IPS-15b (cell line): ENCODE results near the gene NR1I3.

ENCODE experiments used
- H3K27me3 ChIP-seq: one replicate; pipeline ENCODE4 v1.6.1; 2013; ENCODE audit warnings: low read length; ENCODE audit not compliant: control insufficient read depth, insufficient read depth
- H3K36me3 ChIP-seq: one replicate; pipeline ENCODE4 v1.6.1; 2013; ENCODE audit warnings: low read length; ENCODE audit not compliant: control insufficient read depth, insufficient read depth
- H3K4me1 ChIP-seq: one replicate; pipeline ENCODE4 v1.6.1; 2013; ENCODE audit warnings: mild to moderate bottlenecking, low read length; ENCODE audit not compliant: control insufficient read depth, insufficient read depth
- H3K4me3 ChIP-seq: one replicate; pipeline ENCODE4 v1.5.1; 2013; ENCODE audit warnings: low read depth, low read length
- H3K9ac ChIP-seq: one replicate; pipeline ENCODE4 v1.6.1; 2013; ENCODE audit warnings: low read depth, mild to moderate bottlenecking, low read length
- H3K9me3 ChIP-seq: one replicate; pipeline ENCODE4 v1.6.1; 2013; ENCODE audit warnings: mild to moderate bottlenecking, low read length; ENCODE audit not compliant: control insufficient read depth, insufficient read depth

The NR1I3 gene

GRCh38 chr1:161238039-161238473 lies at the start of gene NR1I3:
Gene NR1I3, minus strand, starts transcription at chr1:161238203. Its CDS starts 1,638 bp downstream, at chr1:161236565.
- H3K27me3 ChIP-seq, result no peaks in the 10 kb centered on the region
- no peaks in the 10 kb centered on the region for H3K4me1 ChIP-seq
- no peak within 1 kb of the TSS for H3K4me3 ChIP-seq
- H3K9me3 ChIP-seq, result no peaks in the 10 kb centered on the region
- no peaks in the 10 kb centered on the region for H3K36me3 ChIP-seq
- H3K9ac ChIP-seq, result no peak within 1 kb of the TSS

- H3K4me1 ChIP-seq, result peaks cover 12% of the 10 kb centered on the region
- H3K9ac ChIP-seq, result no peak overlapping the region
- no peaks in the 10 kb centered on the region for H3K36me3 ChIP-seq
- no peak overlapping the region for H3K4me3 ChIP-seq
- no peaks in the 10 kb centered on the region for H3K9me3 ChIP-seq
- peaks cover 2% of the 10 kb centered on the region for H3K27me3 ChIP-seq
These were observed 49.6 kb upstream of the NR1I3 start for GRCh38 chr1:161287482-161288054.

- Histone ChIP-seq H3K9ac (no peak overlapping the region), H3K9me3 (no peaks in the 10 kb centered on the region), H3K27me3 (peaks cover 2% of the 10 kb centered on the region), H3K4me3 (no peak overlapping the region), H3K4me1 (peaks cover 12% of the 10 kb centered on the region), H3K36me3 (no peaks in the 10 kb centered on the region)
These were observed 47.5 kb upstream of the NR1I3 start for GRCh38 chr1:161285521-161285920.

- no peaks in the 10 kb centered on the region for H3K36me3 ChIP-seq
- peaks cover 2% of the 10 kb centered on the region for H3K27me3 ChIP-seq
- no peak overlapping the region for H3K9ac ChIP-seq
- no peak overlapping the region for H3K4me3 ChIP-seq
- no peaks in the 10 kb centered on the region for H3K9me3 ChIP-seq
- peaks cover 12% of the 10 kb centered on the region for H3K4me1 ChIP-seq
These were observed 47.1 kb upstream of the NR1I3 start for GRCh38 chr1:161285113-161285512.

GRCh38 chr1:161282991-161283390 lies 45.0 kb upstream of the NR1I3 start:
- Histone ChIP-seq H3K9ac (no peak overlapping the region), H3K4me1 (peaks cover 10% of the 10 kb centered on the region), H3K9me3 (no peaks in the 10 kb centered on the region), H3K4me3 (no peak overlapping the region), H3K36me3 (no peaks in the 10 kb centered on the region), H3K27me3 (peaks cover 2% of the 10 kb centered on the region)

GRCh38 chr1:161274874-161275273 lies 36.9 kb upstream of the NR1I3 start:
- Histone ChIP-seq H3K4me3 (no peak overlapping the region), H3K9me3 (no peaks in the 10 kb centered on the region), H3K27me3 (no peaks in the 10 kb centered on the region), H3K4me1 (no peaks in the 10 kb centered on the region), H3K9ac (no peak overlapping the region), H3K36me3 (no peaks in the 10 kb centered on the region)

- Histone ChIP-seq H3K4me3 (no peak overlapping the region), H3K4me1 (no peaks in the 10 kb centered on the region), H3K36me3 (no peaks in the 10 kb centered on the region), H3K9me3 (no peaks in the 10 kb centered on the region), H3K9ac (no peak overlapping the region), H3K27me3 (no peaks in the 10 kb centered on the region)
These were observed 35.4 kb upstream of the NR1I3 start for GRCh38 chr1:161273402-161273801.

GRCh38 chr1:161267321-161267720 lies 29.3 kb upstream of the NR1I3 start:
- Histone ChIP-seq H3K27me3 (no peaks in the 10 kb centered on the region), H3K9me3 (no peaks in the 10 kb centered on the region), H3K9ac (no peak overlapping the region), H3K4me1 (peaks cover 3% of the 10 kb centered on the region), H3K4me3 (no peak overlapping the region), H3K36me3 (no peaks in the 10 kb centered on the region)

- no peak overlapping the region for H3K4me3 ChIP-seq
- H3K36me3 ChIP-seq, result no peaks in the 10 kb centered on the region
- no peaks in the 10 kb centered on the region for H3K9me3 ChIP-seq
- H3K4me1 ChIP-seq, result peaks cover 3% of the 10 kb centered on the region
- H3K9ac ChIP-seq, result no peak overlapping the region
- peaks cover under 1% of the 10 kb centered on the region for H3K27me3 ChIP-seq
These were observed 28.8 kb upstream of the NR1I3 start for GRCh38 chr1:161266836-161267235.

GRCh38 chr1:161266202-161266601 lies 28.2 kb upstream of the NR1I3 start:
- peaks cover 5% of the 10 kb centered on the region for H3K4me1 ChIP-seq
- no peaks in the 10 kb centered on the region for H3K9me3 ChIP-seq
- peaks cover 7% of the 10 kb centered on the region for H3K27me3 ChIP-seq
- no peak overlapping the region for H3K9ac ChIP-seq
- no peaks in the 10 kb centered on the region for H3K36me3 ChIP-seq
- no peak overlapping the region for H3K4me3 ChIP-seq

- H3K27me3 ChIP-seq, result peaks cover 14% of the 10 kb centered on the region
- H3K4me1 ChIP-seq, result peaks cover 13% of the 10 kb centered on the region
- no peaks in the 10 kb centered on the region for H3K36me3 ChIP-seq
- no peak overlapping the region for H3K9ac ChIP-seq
- H3K4me3 ChIP-seq, result no peak overlapping the region
- H3K9me3 ChIP-seq, result no peaks in the 10 kb centered on the region
These were observed 27.3 kb upstream of the NR1I3 start for GRCh38 chr1:161265305-161265704.

GRCh38 chr1:161261261-161262235 lies 23.5 kb upstream of the NR1I3 start:
- Histone ChIP-seq H3K4me1 (peaks cover 15% of the 10 kb centered on the region), H3K4me3 (no peak overlapping the region), H3K9ac (no peak overlapping the region), H3K36me3 (no peaks in the 10 kb centered on the region), H3K27me3 (peaks cover 33% of the 10 kb centered on the region), H3K9me3 (peaks cover 3% of the 10 kb centered on the region)
